PC-9 (cell line): ENCODE results near the gene RIMS4. TPM values are rescaled to one million over a fixed set of nuclear protein-coding genes. Genes with fewer than 3 reads are reported as not detected.

Experiments
- BruUV-seq: library from RNA; stranded (reverse); fragments of 400-500 nt; replicated peaks from 2 replicates; lab custom pipeline; 2021; lab: Mats Ljungman, UMichigan
- CTCF ChIA-PET: fragments of 300-600 bp; sonication (Branson Sonifier 250); formaldehyde crosslinking; loops from one replicate; lab custom pipeline; 2022; ENCODE audit warnings: antibody characterized with exemption; lab: Charles Lee
- POLR2A ChIA-PET: fragments of 300-600 bp; sonication (Branson Sonifier 250); formaldehyde crosslinking; loops from one replicate; lab custom pipeline; 2022; ENCODE audit warnings: antibody characterized with exemption; ENCODE audit not compliant: unreplicated experiment; lab: Charles Lee
- DNase-seq, 2 experiments: peaks; one replicate each; pipeline versions ENCODE4 v3.0.0 to v3.0.0-alpha.2; 2015 to 2022; ENCODE audit warnings: mixed read lengths in 1 of 2
- H2AFZ ChIP-seq: fragments of 200-600 bp; sonication (generic); 2 replicates; pipeline ENCODE4 v1.8.1; 2017; ENCODE audit warnings: antibody characterized with exemption
- H3F3A ChIP-seq: fragments of 200-600 bp; sonication (generic); 2 replicates; pipeline ENCODE4 v1.8.1; 2017; ENCODE audit warnings: antibody characterized with exemption, mild to moderate bottlenecking, low read depth; ENCODE audit not compliant: insufficient read depth
- H3K27ac ChIP-seq: fragments of 200-600 bp; sonication (generic); 2 replicates; pipeline ENCODE4 v1.6.1; 2016; ENCODE audit warnings: mixed run types
- H3K27me3 ChIP-seq: fragments of 200-600 bp; sonication (generic); 2 replicates; pipeline ENCODE4 v1.6.1; 2016; ENCODE audit warnings: low read depth, mixed run types; ENCODE audit not compliant: insufficient read depth
- H3K36me3 ChIP-seq: fragments of 200-600 bp; sonication (generic); 2 replicates; pipeline ENCODE4 v1.6.1; 2016; ENCODE audit warnings: low read depth, mixed run types
- H3K4me1 ChIP-seq: fragments of 200-600 bp; sonication (generic); replicated peaks from 2 replicates; pipeline ENCODE4 v1.6.1; 2016; ENCODE audit warnings: mixed run types; ENCODE audit not compliant: insufficient read depth
- H3K4me2 ChIP-seq: fragments of 200-600 bp; sonication (generic); 2 replicates; pipeline ENCODE4 v1.6.1; 2017; ENCODE audit warnings: mixed run types
- H3K4me3 ChIP-seq: fragments of 200-600 bp; sonication (generic); 2 replicates; pipeline ENCODE4 v1.6.1; 2016; ENCODE audit warnings: mixed run types
- H3K79me2 ChIP-seq: fragments of 200-600 bp; sonication (generic); 2 replicates; pipeline ENCODE4 v1.6.1; 2017; ENCODE audit warnings: low read depth, mixed run types
- H3K9me2 ChIP-seq: fragments of 200-600 bp; sonication (generic); 2 replicates; pipeline ENCODE4 v1.8.1; 2017; ENCODE audit warnings: mild to moderate bottlenecking; ENCODE audit not compliant: insufficient read depth
- H3K9me3 ChIP-seq: fragments of 200-600 bp; sonication (generic); 2 replicates; pipeline ENCODE4 v1.8.1; 2016; ENCODE audit warnings: low read depth; ENCODE audit not compliant: insufficient read depth
- H4K20me1 ChIP-seq: fragments of 200-600 bp; sonication (generic); 2 replicates; pipeline ENCODE4 v1.8.1; 2017; ENCODE audit not compliant: insufficient read depth
- CTCF ChIP-seq: fragments of 200-600 bp; sonication (generic); conservative IDR thresholded peaks from 2 replicates; pipeline ENCODE4 v1.6.1; 2017; ENCODE audit warnings: mixed run types, antibody characterized with exemption, mild to moderate bottlenecking, moderate library complexity
- EZH2 ChIP-seq: fragments of 200-600 bp; sonication (generic); IDR thresholded peaks from 2 replicates; pipeline ENCODE4 v1.8.0; 2017; ENCODE audit warnings: antibody characterized with exemption, low read depth
- intact Hi-C: fragments of 100-400 bp; cut with micrococcal nuclease; formaldehyde crosslinking; loops from one replicate; pipeline ENCODE4 v1.10.0; 2022; ENCODE audit not compliant: unreplicated experiment
- total RNA-seq: library from RNA; stranded (reverse); gene quantifications from 2 replicates; pipeline ENCODE4 v1.2.3, GENCODE V29; 2021

RIMS4 gene
- total RNA-seq, 1 experiment from 2014 or later: 0.13 TPM

- intact Hi-C loops: no loop called here
- Histone ChIP-seq H4K20me1 (no peaks in the 10 kb centered on the region), H3F3A (peaks cover 12% of the 10 kb centered on the region), H3K9me3 (peaks cover 6% of the 10 kb centered on the region), H3K4me2 (peak overlapping the region; percentile 48), H3K36me3 (no peaks in the 10 kb centered on the region), H3K27me3 (peaks cover 8% of the 10 kb centered on the region; the same call in 1 of the 2 replicates), H2AFZ (peak overlapping the region; percentile 28; the same call in 1 of the 2 replicates), H3K4me3 (no peak overlapping the region), H3K4me1 (peaks cover 20% of the 10 kb centered on the region), H3K79me2 (no peaks in the 10 kb centered on the region), H3K9me2 (no peaks in the 10 kb centered on the region), H3K27ac (no peak overlapping the region)
- POLR2A ChIA-PET: no interaction called here
- no TSS peak for BruUV-seq
- CTCF ChIA-PET: no interaction called here
- TF ChIP-seq EZH2 (no peak), CTCF (no peak)
- DNase-seq: peak in 1 of 2 experiments; percentile 87
Measured at GRCh38 chr20:44736170-44737021, 74.0 kb downstream of the RIMS4 start.

- TF ChIP-seq EZH2: no peak
- no peak for TF ChIP-seq CTCF
- Histone ChIP-seq H3K79me2 (no peaks in the 10 kb centered on the region), H4K20me1 (no peaks in the 10 kb centered on the region), H3K36me3 (no peaks in the 10 kb centered on the region), H3K4me1 (peaks cover 24% of the 10 kb centered on the region), H3K4me2 (peak overlapping the region; percentile 48), H3K4me3 (no peak overlapping the region), H3K27me3 (0 out of 2 replicates have a peak, but pooled peaks cover 3% of the 10 kb centered on the region), H3K27ac (no peak overlapping the region), H3K9me3 (peaks cover 6% of the 10 kb centered on the region), H3K9me2 (no peaks in the 10 kb centered on the region), H3F3A (peaks cover 16% of the 10 kb centered on the region), H2AFZ (0 out of 2 replicates have a peak overlapping the region, but pooled peaks have one; percentile 26)
- ChIA-PET POLR2A (no interaction called here), CTCF (no interaction called here)
- no peak for DNase-seq
- intact Hi-C loops: no loop called here
- no TSS peak for BruUV-seq
Measured at GRCh38 chr20:44735816-44736169, 74.6 kb downstream of the RIMS4 start.

- H3K79me2 ChIP-seq: no peaks in the 10 kb centered on the region
- H3K4me1 ChIP-seq: peaks cover 32% of the 10 kb centered on the region
- no peak overlapping the region for H2AFZ ChIP-seq
- no peaks in the 10 kb centered on the region for H4K20me1 ChIP-seq
- 0 out of 2 replicates have a peak overlapping the region, but pooled peaks have one; percentile 20 for H3K4me2 ChIP-seq
- ChIA-PET CTCF (no interaction called here), POLR2A (no interaction called here)
- peaks cover 24% of the 10 kb centered on the region for H3F3A ChIP-seq
- peak; percentile 62 to 72 for DNase-seq
- BruUV-seq: no TSS peak
- H3K27me3 ChIP-seq: 0 out of 2 replicates have a peak, but pooled peaks cover under 1% of the 10 kb centered on the region
- no peak overlapping the region for H3K27ac ChIP-seq
- peak; percentile 53; the same call in 1 of the 2 replicates for TF ChIP-seq CTCF
- TF ChIP-seq EZH2: no peak
- H3K9me3 ChIP-seq: peaks cover 6% of the 10 kb centered on the region
- intact Hi-C loops: loop anchor here (5.0 kb wide), 1 partner anchor 258 kb away; the partner anchor contains the start of gene TTPAL
- H3K36me3 ChIP-seq: no peaks in the 10 kb centered on the region
- no peaks in the 10 kb centered on the region for H3K9me2 ChIP-seq
- no peak overlapping the region for H3K4me3 ChIP-seq
Measured at GRCh38 chr20:44734938-44735337, 75.4 kb downstream of the RIMS4 start.
